H1 (cell line): Measurements from ENCODE around the gene PTPRD. TPM values are rescaled to one million over a fixed set of nuclear protein-coding genes. Genes with fewer than 3 reads are reported as not detected.

Source experiments
- CBX5 ChIP-seq: fragments of 300-800, 300-1000 bp; sonication (generic); IDR thresholded peaks from 2 replicates; pipeline ENCODE4 v1.7.1; 2016; ENCODE audit warnings: antibody characterized with exemption, low read length, low read depth
- CHD7 ChIP-seq: fragments of 300-600 bp; sonication (generic); IDR thresholded peaks from 2 replicates; pipeline ENCODE4 v1.7.1; 2012; ENCODE audit warnings: low read length, moderate library complexity, mild to moderate bottlenecking, inconsistent platforms; ENCODE audit not compliant: insufficient replicate concordance
- CTCF ChIP-seq, 3 experiments: IDR thresholded peaks; 1 replicate in 2 of 3; 2 replicates in 1 of 3; pipeline versions ENCODE4 v1.5.1 to v1.6.1; 2011; ENCODE audit warnings: low read length in 3 of 3, mild to moderate bottlenecking in 3 of 3, inconsistent platforms in 2 of 3, low read depth in 1 of 3, moderate library complexity in 1 of 3; ENCODE audit not compliant: insufficient read depth in 1 of 3; ENCODE audit errors: control extremely low read depth in 1 of 3
- POLR2AphosphoS5 ChIP-seq: IDR thresholded peaks from 2 replicates; pipeline ENCODE4 v1.6.1; 2011; ENCODE audit warnings: low read depth, low read length
- RNF2 ChIP-seq: fragments of 200-900, 300-1000 bp; sonication (generic); IDR thresholded peaks from 2 replicates; pipeline ENCODE4 v1.7.1; 2016; ENCODE audit warnings: borderline replicate concordance, low read depth, mild to moderate bottlenecking, antibody characterized with exemption, low read length; ENCODE audit not compliant: poor library complexity, severe bottlenecking; ENCODE audit errors: missing control alignments
- RXRA ChIP-seq: IDR thresholded peaks from 2 replicates; pipeline ENCODE4 v1.6.1; 2011; ENCODE audit warnings: low read depth, mild to moderate bottlenecking, low read length, moderate library complexity; ENCODE audit not compliant: insufficient read depth
- SP2 ChIP-seq: IDR thresholded peaks from 2 replicates; pipeline ENCODE4 v1.6.1; 2012; ENCODE audit warnings: mild to moderate bottlenecking, low read length, inconsistent platforms
- polyA plus RNA-seq, 7 experiments: library from polyadenylated mRNA; depleted of rRNA in 3 of 7; stranded (reverse) in 5 of 7; unstranded in 2 of 7; fragments of >200 nt in 5 of 7; fragments of 200-250 nt in 2 of 7; gene quantifications; 1 replicate in 5 of 7; 2 replicates in 1 of 7; 4 replicates in 1 of 7; pipeline versions ENCODE4 v1.2.1 to v1.2.3, GENCODE V29; 2011 to 2013; ENCODE audit warnings: missing spikeins in 2 of 7, mixed read lengths in 2 of 7
- total RNA-seq: library from RNA; stranded (reverse); fragmentation: NEBNext Ultra II Directional; extraction: Animal tissue kit (Norgen Biotek cat#: 25700); gene quantifications from 2 replicates; pipeline ENCODE4 v1.2.1, GENCODE V29; 2021

The PTPRD gene
- total and polyA plus RNA-seq, 2 of the 8 experiments (the other 6 are each of a cell fraction or from before 2014, with no cell fraction given), result 17.2 to 77.0 TPM

GRCh38 chr9:9998491-9999287 is 614.1 kb downstream of the PTPRD start (continued):
- no peak for TF ChIP-seq CHD7
- no peak for TF ChIP-seq RNF2
- no peak for TF ChIP-seq CBX5
- peak in 2 of 3 experiments; percentile 55 to 81; a peak in 3 of 4 replicates for TF ChIP-seq CTCF (IDR thresholded peaks at IDR 0.05; ENCODE audit: control extremely low read depth in 1 of 3, insufficient read depth in 1 of 3, low read depth in 1 of 3, low read length in 3 of 3)
- TF ChIP-seq POLR2AphosphoS5, result no peak
- no peak for TF ChIP-seq RXRA
- TF ChIP-seq SP2, result no peak
